ENCODE results near the gene QDPR. TPM values are rescaled to one million over a fixed set of nuclear protein-coding genes. Genes with fewer than 3 reads are reported as not detected.

The QDPR gene
- total and polyA plus RNA-seq, 12 donors: 23.3 to 86.2 (median 45.8) TPM

GRCh38 chr4:17556498-17556897 is 44.6 kb upstream of the QDPR start:
- no peak overlapping the region for H3K4me3 ChIP-seq
- no peak for DNase-seq
- no peaks in the 10 kb centered on the region for H3K36me3 ChIP-seq (replicated peaks in 1 of 2)
- intact Hi-C loops (cut with DNase I): no loop called here
- no peak overlapping the region for H3K27ac ChIP-seq
- no peaks in the 10 kb centered on the region for H3K4me1 ChIP-seq (replicated peaks in 1 of 2)
- H3K27me3 ChIP-seq: no peaks in the 10 kb centered on the region
- H3K9me3 ChIP-seq (replicated peaks in 1 of 3): no peaks in the 10 kb centered on the region
- TF ChIP-seq POLR2A (IDR thresholded peaks at IDR 0.05) (no peak), CTCF (IDR thresholded peaks at IDR 0.05) (no peak)

GRCh38 chr4:17554568-17554967 is 42.7 kb upstream of the QDPR start:
- intact Hi-C loops (cut with DNase I): no loop called here

GRCh38 chr4:17552427-17552826 is 40.5 kb upstream of the QDPR start:
- no peak overlapping the region for H3K27ac ChIP-seq
- WGBS, 4 donors: 30 to 54% (median 41%) methylated on average over 5 of the region's 5 CpGs
- TF ChIP-seq CTCF (IDR thresholded peaks at IDR 0.05) (no peak), POLR2A (IDR thresholded peaks at IDR 0.05) (no peak)
- no peak overlapping the region for H3K4me3 ChIP-seq
- no peaks in the 10 kb centered on the region for H3K27me3 ChIP-seq
- no peaks in the 10 kb centered on the region for H3K4me1 ChIP-seq (replicated peaks in 1 of 2)
- intact Hi-C loops (cut with DNase I): no loop called here
- H3K36me3 ChIP-seq (replicated peaks in 1 of 2): no peaks in the 10 kb centered on the region
- no peak for DNase-seq
- no peaks in the 10 kb centered on the region for H3K9me3 ChIP-seq (replicated peaks in 1 of 3)

More at GRCh38 chr4:17554568-17554967, 42.7 kb upstream of the QDPR start:
- H3K9me3 ChIP-seq (replicated peaks in 1 of 3): no peaks in the 10 kb centered on the region
- DNase-seq: no peak
- no peak overlapping the region for H3K4me3 ChIP-seq
- no peaks in the 10 kb centered on the region for H3K36me3 ChIP-seq (replicated peaks in 1 of 2)
- no peaks in the 10 kb centered on the region for H3K4me1 ChIP-seq (replicated peaks in 1 of 2)
- H3K27ac ChIP-seq: no peak overlapping the region
- TF ChIP-seq CTCF (IDR thresholded peaks at IDR 0.05) (no peak), POLR2A (IDR thresholded peaks at IDR 0.05) (no peak)
- 53 to 77% (median 66%) methylated on average over 4 of the region's 4 CpGs for WGBS, 4 donors
- no peaks in the 10 kb centered on the region for H3K27me3 ChIP-seq

- H3K4me3 ChIP-seq: no peak overlapping the region
- H3K4me1 ChIP-seq (replicated peaks in 1 of 2): no peaks in the 10 kb centered on the region
- WGBS, 4 donors: 82 to 90% (median 83%) methylated on average over 3 of the region's 3 CpGs
- H3K27me3 ChIP-seq: no peaks in the 10 kb centered on the region
- no peaks in the 10 kb centered on the region for H3K9me3 ChIP-seq (replicated peaks in 1 of 3)
- DNase-seq: no peak
- H3K36me3 ChIP-seq (replicated peaks in 1 of 2): no peaks in the 10 kb centered on the region
- no peak overlapping the region for H3K27ac ChIP-seq
- TF ChIP-seq CTCF (IDR thresholded peaks at IDR 0.05): no peak
- no peak for TF ChIP-seq POLR2A (IDR thresholded peaks at IDR 0.05)
- intact Hi-C loops (cut with DNase I): no loop called here
Observed at GRCh38 chr4:17550549-17550948, 38.7 kb upstream of the QDPR start.

Data from adrenal gland (tissue), 12 donors.